Mesenchymal stem cell (in vitro differentiated cells and primary cell): ENCODE data around the gene IFNE.

ENCODE experiments used
- DNase-seq: peaks from one replicate; pipeline ENCODE4 v3.0.0-alpha.2; 2013
- H2AFZ ChIP-seq: one replicate; pipeline ENCODE4 v1.6.1; 2013; ENCODE audit warnings: low read depth, mild to moderate bottlenecking, control low read depth, inconsistent platforms, low read length, moderate library complexity
- H2AK5ac ChIP-seq: 2 replicates; pipeline ENCODE4 v1.6.1; 2013; ENCODE audit warnings: low read length, moderate library complexity, mild to moderate bottlenecking, inconsistent platforms; ENCODE audit not compliant: severe bottlenecking
- H2BK120ac ChIP-seq: one replicate; pipeline ENCODE4 v1.6.1; 2013; ENCODE audit warnings: low read depth, mild to moderate bottlenecking, inconsistent platforms, low read length, moderate library complexity
- H2BK12ac ChIP-seq, 2 experiments: one replicate each; pipeline ENCODE4 v1.6.1; 2013; ENCODE audit warnings: inconsistent platforms in 2 of 2, low read length in 2 of 2, mild to moderate bottlenecking in 2 of 2, moderate library complexity in 2 of 2, control low read depth in 1 of 2
- H2BK15ac ChIP-seq: one replicate; pipeline ENCODE4 v1.6.1; 2013; ENCODE audit warnings: mild to moderate bottlenecking, low read depth, inconsistent platforms; ENCODE audit not compliant: poor library complexity, severe bottlenecking
- H2BK5ac ChIP-seq: 2 replicates; pipeline ENCODE4 v1.6.1; 2013; ENCODE audit warnings: low read depth, mild to moderate bottlenecking, low read length, control low read depth, inconsistent platforms; ENCODE audit not compliant: poor library complexity, severe bottlenecking
- H3K14ac ChIP-seq, 2 experiments: one replicate each; pipeline ENCODE4 v1.6.1; 2013; ENCODE audit warnings: inconsistent platforms in 2 of 2, low read length in 2 of 2, control low read depth in 1 of 2, mild to moderate bottlenecking in 1 of 2, moderate library complexity in 1 of 2
- H3K18ac ChIP-seq, 2 experiments: one replicate each; pipeline ENCODE4 v1.6.1; 2013; ENCODE audit warnings: inconsistent platforms in 2 of 2, low read length in 2 of 2, control low read depth in 1 of 2, low read depth in 1 of 2, mild to moderate bottlenecking in 1 of 2
- H3K23ac ChIP-seq, 2 experiments: one replicate each; pipeline ENCODE4 v1.6.1; 2013; ENCODE audit warnings: inconsistent platforms in 2 of 2, low read length in 2 of 2, mild to moderate bottlenecking in 2 of 2, moderate library complexity in 2 of 2, control low read depth in 1 of 2
- H3K27ac ChIP-seq: 2 replicates; pipeline ENCODE4 v1.5.1; 2013; ENCODE audit warnings: mild to moderate bottlenecking, moderate library complexity, low read length, control low read depth, inconsistent platforms; ENCODE audit not compliant: poor library complexity, severe bottlenecking
- H3K27me3 ChIP-seq, 2 experiments: 2 replicates each; pipeline versions ENCODE4 v1.6.1 to v1.7.0; 2013; ENCODE audit warnings: low read length in 2 of 2, mild to moderate bottlenecking in 2 of 2, moderate library complexity in 2 of 2, control low read depth in 1 of 2, inconsistent platforms in 1 of 2; ENCODE audit not compliant: control insufficient read depth in 1 of 2, insufficient read depth in 1 of 2
- H3K36me3 ChIP-seq, 2 experiments: 2 replicates each; pipeline versions ENCODE4 v1.6.1 to v1.7.0; 2013; ENCODE audit warnings: low read length in 2 of 2, control low read depth in 1 of 2, inconsistent platforms in 1 of 2, low read depth in 1 of 2, mild to moderate bottlenecking in 1 of 2; ENCODE audit not compliant: insufficient read depth in 2 of 2, control insufficient read depth in 1 of 2
- H3K4ac ChIP-seq, 2 experiments: one replicate each; pipeline ENCODE4 v1.6.1; 2013; ENCODE audit warnings: inconsistent platforms in 2 of 2, low read length in 2 of 2, mild to moderate bottlenecking in 2 of 2, moderate library complexity in 2 of 2, control low read depth in 1 of 2, low read depth in 1 of 2
- H3K4me1 ChIP-seq: 2 replicates; pipeline ENCODE4 v1.6.1; 2013; ENCODE audit warnings: low read depth, low read length, control low read depth; ENCODE audit not compliant: control insufficient read depth, insufficient read depth
- H3K4me2 ChIP-seq: 2 replicates; pipeline ENCODE4 v1.6.1; 2013; ENCODE audit warnings: low read length, mild to moderate bottlenecking, inconsistent platforms; ENCODE audit not compliant: poor library complexity, severe bottlenecking
- H3K4me3 ChIP-seq, 2 experiments: 2 replicates each; pipeline versions ENCODE4 v1.5.1 to v1.7.0; 2013; ENCODE audit warnings: low read length in 2 of 2, mild to moderate bottlenecking in 2 of 2, control low read depth in 1 of 2, low read depth in 1 of 2; ENCODE audit not compliant: insufficient read depth in 1 of 2
- H3K79me1 ChIP-seq: replicated peaks from 2 replicates; pipeline ENCODE4 v1.6.1; 2013; ENCODE audit warnings: mild to moderate bottlenecking, control low read depth, low read length, inconsistent platforms; ENCODE audit not compliant: poor library complexity, severe bottlenecking
- H3K9ac ChIP-seq: 2 replicates; pipeline ENCODE4 v1.7.0; 2013; ENCODE audit warnings: mild to moderate bottlenecking, low read length, moderate library complexity
- H3K9me3 ChIP-seq: 2 replicates; pipeline ENCODE4 v1.7.0; 2013; ENCODE audit warnings: mild to moderate bottlenecking, low read length; ENCODE audit not compliant: control insufficient read depth
- H4K8ac ChIP-seq: one replicate; pipeline ENCODE4 v1.6.1; 2013; ENCODE audit warnings: inconsistent platforms, mild to moderate bottlenecking, low read length, moderate library complexity
- H4K91ac ChIP-seq: one replicate; pipeline ENCODE4 v1.6.1; 2013; ENCODE audit warnings: mild to moderate bottlenecking, low read length, inconsistent platforms
- WGBS: methylation state at CpG from one replicate; pipeline ENCODE4 v1.1.7; 2013; ENCODE audit warnings: mixed read lengths; 5-methylcytosine and 5-hydroxymethylcytosine counted together

Gene IFNE

GRCh38 chr9:21461377-21461776 lies 20.7 kb downstream of the IFNE start:
- H3K4me2 ChIP-seq, result no peak overlapping the region
- no peak overlapping the region for H2BK120ac ChIP-seq
- no peak overlapping the region for H2AFZ ChIP-seq
- no peaks in the 10 kb centered on the region for H3K79me1 ChIP-seq
- no peak for DNase-seq
- H2BK15ac ChIP-seq, result no peak overlapping the region
- no peak overlapping the region for H2BK5ac ChIP-seq
- WGBS, result no CpG with 5 or more reads among the region's 1 CpG
- peaks cover 10% of the 10 kb centered on the region for H3K9me3 ChIP-seq
- H2AK5ac ChIP-seq, result no peak overlapping the region
- no peak overlapping the region for H3K14ac ChIP-seq
- H3K9ac ChIP-seq, result no peak overlapping the region
- no peak overlapping the region for H4K91ac ChIP-seq
- H2BK12ac ChIP-seq, result no peak overlapping the region
- H3K4me1 ChIP-seq, result no peaks in the 10 kb centered on the region
- no peak overlapping the region for H3K4me3 ChIP-seq
- no peak overlapping the region for H3K18ac ChIP-seq
- no peak overlapping the region for H3K23ac ChIP-seq
- peaks cover 8 to 53% of the 10 kb centered on the region in 2 experiments for H3K36me3 ChIP-seq
- no peak overlapping the region for H3K27ac ChIP-seq
- H4K8ac ChIP-seq, result no peak overlapping the region
- H3K4ac ChIP-seq, result no peak overlapping the region
- H3K27me3 ChIP-seq, result no peaks in the 10 kb centered on the region

GRCh38 chr9:21455320-21455719 lies 26.8 kb downstream of the IFNE start:
- Histone ChIP-seq H3K23ac (no peak overlapping the region), H2BK15ac (no peak overlapping the region), H2BK120ac (no peak overlapping the region), H3K14ac (no peak overlapping the region), H3K79me1 (no peaks in the 10 kb centered on the region), H2BK12ac (no peak overlapping the region), H3K36me3 (peaks cover 0 to 35% of the 10 kb centered on the region in 2 experiments), H3K27me3 (no peaks in the 10 kb centered on the region), H3K9ac (no peak overlapping the region), H2BK5ac (no peak overlapping the region), H3K9me3 (no peaks in the 10 kb centered on the region), H3K4me1 (no peaks in the 10 kb centered on the region), H3K4me3 (no peak overlapping the region), H4K8ac (no peak overlapping the region), H4K91ac (no peak overlapping the region), H2AFZ (no peak overlapping the region), H3K18ac (no peak overlapping the region), H3K4me2 (no peak overlapping the region), H3K4ac (no peak overlapping the region), H3K27ac (no peak overlapping the region), H2AK5ac (no peak overlapping the region)
- peak; percentile 38 for DNase-seq

GRCh38 chr9:21454149-21454548 lies 28.0 kb downstream of the IFNE start:
- Histone ChIP-seq H2BK120ac (no peak overlapping the region), H3K27me3 (no peaks in the 10 kb centered on the region), H4K8ac (no peak overlapping the region), H3K79me1 (no peaks in the 10 kb centered on the region), H3K4me3 (no peak overlapping the region), H3K9me3 (no peaks in the 10 kb centered on the region), H3K4me2 (no peak overlapping the region), H3K18ac (no peak overlapping the region), H2BK15ac (no peak overlapping the region), H2AK5ac (no peak overlapping the region), H3K27ac (no peak overlapping the region), H3K23ac (no peak overlapping the region), H3K4me1 (no peaks in the 10 kb centered on the region), H3K9ac (peak overlapping the region; percentile 41), H2BK5ac (no peak overlapping the region), H3K36me3 (peaks cover 0 to 36% of the 10 kb centered on the region in 2 experiments), H4K91ac (no peak overlapping the region), H3K14ac (no peak overlapping the region), H2BK12ac (no peak overlapping the region), H2AFZ (no peak overlapping the region), H3K4ac (no peak overlapping the region)
- WGBS, result 80% methylated on average over 1 of the region's 2 CpGs
- no peak for DNase-seq

- Histone ChIP-seq H3K27me3 (no peaks in the 10 kb centered on the region), H3K23ac (no peak overlapping the region)
- WGBS, result 90% methylated on average over 4 of the region's 4 CpGs
These were observed 29.4 kb downstream of the IFNE start for GRCh38 chr9:21452681-21453080.

More at GRCh38 chr9:21452681-21453080, 29.4 kb downstream of the IFNE start:
- Histone ChIP-seq H3K27ac (no peak overlapping the region), H3K4me3 (no peak overlapping the region), H4K8ac (no peak overlapping the region), H3K14ac (no peak overlapping the region), H3K4ac (no peak overlapping the region), H3K4me1 (no peaks in the 10 kb centered on the region), H3K4me2 (no peak overlapping the region), H3K36me3 (peaks cover 0 to 36% of the 10 kb centered on the region in 2 experiments), H2BK12ac (no peak overlapping the region), H4K91ac (no peak overlapping the region), H2BK5ac (no peak overlapping the region), H3K9me3 (no peaks in the 10 kb centered on the region), H2BK15ac (no peak overlapping the region), H2AFZ (no peak overlapping the region), H2AK5ac (no peak overlapping the region), H3K79me1 (no peaks in the 10 kb centered on the region), H3K18ac (no peak overlapping the region), H3K9ac (no peak overlapping the region), H2BK120ac (no peak overlapping the region)
- DNase-seq, result no peak
